Measurements from ENCODE around the gene COASY.

Gene COASY

DNA sequence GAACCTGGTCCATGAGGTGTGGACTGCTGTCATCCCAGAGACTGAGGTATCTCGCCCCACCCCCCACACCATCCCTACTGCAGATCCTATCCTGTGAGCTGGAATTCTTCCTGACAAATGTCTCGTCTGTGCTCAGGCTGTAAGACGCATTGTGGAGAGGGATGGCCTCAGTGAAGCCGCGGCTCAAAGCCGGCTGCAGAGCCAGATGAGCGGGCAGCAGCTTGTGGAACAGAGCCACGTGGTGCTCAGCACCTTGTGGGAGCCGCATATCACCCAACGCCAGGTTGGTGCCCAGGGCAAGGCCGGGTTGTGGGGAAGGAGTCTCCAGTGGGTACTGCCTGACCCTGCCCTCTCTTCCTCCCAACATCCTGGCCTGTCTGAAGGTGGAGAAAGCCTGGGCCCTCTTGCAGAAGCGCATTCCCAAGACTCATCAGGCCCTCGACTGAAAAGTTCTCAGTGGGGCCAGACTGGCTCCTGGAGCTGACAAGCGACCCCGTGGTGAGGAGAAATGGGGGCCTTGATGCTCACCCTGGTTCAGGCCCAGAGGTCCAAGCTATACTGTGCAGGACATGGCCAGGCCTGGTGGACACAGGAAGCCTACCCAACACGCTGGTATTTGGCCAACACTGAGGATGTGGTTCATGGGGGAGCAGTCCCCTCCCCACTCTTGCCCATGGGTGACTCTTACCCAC is 3.7 kb downstream of the COASY start:
- no peaks in the 10 kb centered on the region for H3K27me3 ChIP-seq (ENCODE audit: control insufficient read depth, insufficient read depth, low read length)
- H3K9ac ChIP-seq (ENCODE audit: low read length): peak overlapping the region; percentile 86
- peaks cover 54% of the 10 kb centered on the region for H3K36me3 ChIP-seq (ENCODE audit: control insufficient read depth, insufficient read depth, low read length)
- H3K4me3 ChIP-seq (ENCODE audit: low read depth, low read length): peak overlapping the region; percentile 97; the same call in 1 of the 2 replicates
- H3K9me3 ChIP-seq (ENCODE audit: control insufficient read depth, insufficient read depth, low read depth, low read length): no peaks in the 10 kb centered on the region
- peaks cover 20% of the 10 kb centered on the region for H3K4me1 ChIP-seq (ENCODE audit: control insufficient read depth, insufficient read depth, low read length)
- H3K27ac ChIP-seq (ENCODE audit: low read depth, low read length): peak overlapping the region; percentile 91; the same call in 1 of the 2 replicates

- no peaks in the 10 kb centered on the region for H3K9me3 ChIP-seq (ENCODE audit: control insufficient read depth, insufficient read depth, low read depth, low read length)
- peak overlapping the region; percentile 97 for H3K4me3 ChIP-seq (ENCODE audit: low read depth, low read length)
- H3K27ac ChIP-seq (ENCODE audit: low read depth, low read length): peak overlapping the region; percentile 91
- H3K4me1 ChIP-seq (ENCODE audit: control insufficient read depth, insufficient read depth, low read length): peaks cover 20% of the 10 kb centered on the region
- H3K9ac ChIP-seq (ENCODE audit: low read length): peak overlapping the region; percentile 86
- H3K36me3 ChIP-seq (ENCODE audit: control insufficient read depth, insufficient read depth, low read length): peaks cover 61% of the 10 kb centered on the region
- no peaks in the 10 kb centered on the region for H3K27me3 ChIP-seq (ENCODE audit: control insufficient read depth, insufficient read depth, low read length)
Observed at GRCh38 chr17:42566215-42566882, 4.4 kb downstream of the COASY start.

- Histone ChIP-seq H3K4me3 (ENCODE audit: low read depth, low read length) (peak within 1 kb of the TSS; percentile 97), H3K36me3 (ENCODE audit: control insufficient read depth, insufficient read depth, low read length) (peaks cover 67% of the 10 kb centered on the region), H3K9me3 (ENCODE audit: control insufficient read depth, insufficient read depth, low read depth, low read length) (no peaks in the 10 kb centered on the region), H3K4me1 (ENCODE audit: control insufficient read depth, insufficient read depth, low read length) (peaks cover 20% of the 10 kb centered on the region), H3K27ac (ENCODE audit: low read depth, low read length) (peak within 1 kb of the TSS; percentile 91), H3K27me3 (ENCODE audit: control insufficient read depth, insufficient read depth, low read length) (no peaks in the 10 kb centered on the region), H3K9ac (ENCODE audit: low read length) (peak within 1 kb of the TSS; percentile 94)
Observed at GRCh38 chr17:42566883-42567573, 5.1 kb downstream of the COASY start, which contains the start of gene MLX. Gene MLX, plus strand, starts transcription at chr17:42567100. Its CDS starts 25 bp downstream, at chr17:42567125.

GRCh38 chr17:42568341-42569111 is 6.6 kb downstream of the COASY start:
- H3K4me3 ChIP-seq (ENCODE audit: low read depth, low read length): no peak overlapping the region
- H3K27ac ChIP-seq (ENCODE audit: low read depth, low read length): no peak overlapping the region
- H3K4me1 ChIP-seq (ENCODE audit: control insufficient read depth, insufficient read depth, low read length): peaks cover 13% of the 10 kb centered on the region
- no peaks in the 10 kb centered on the region for H3K9me3 ChIP-seq (ENCODE audit: control insufficient read depth, insufficient read depth, low read depth, low read length)
- H3K9ac ChIP-seq (ENCODE audit: low read length): no peak overlapping the region
- peaks cover 79% of the 10 kb centered on the region for H3K36me3 ChIP-seq (ENCODE audit: control insufficient read depth, insufficient read depth, low read length)
- H3K27me3 ChIP-seq (ENCODE audit: control insufficient read depth, insufficient read depth, low read length): no peaks in the 10 kb centered on the region

DNA sequence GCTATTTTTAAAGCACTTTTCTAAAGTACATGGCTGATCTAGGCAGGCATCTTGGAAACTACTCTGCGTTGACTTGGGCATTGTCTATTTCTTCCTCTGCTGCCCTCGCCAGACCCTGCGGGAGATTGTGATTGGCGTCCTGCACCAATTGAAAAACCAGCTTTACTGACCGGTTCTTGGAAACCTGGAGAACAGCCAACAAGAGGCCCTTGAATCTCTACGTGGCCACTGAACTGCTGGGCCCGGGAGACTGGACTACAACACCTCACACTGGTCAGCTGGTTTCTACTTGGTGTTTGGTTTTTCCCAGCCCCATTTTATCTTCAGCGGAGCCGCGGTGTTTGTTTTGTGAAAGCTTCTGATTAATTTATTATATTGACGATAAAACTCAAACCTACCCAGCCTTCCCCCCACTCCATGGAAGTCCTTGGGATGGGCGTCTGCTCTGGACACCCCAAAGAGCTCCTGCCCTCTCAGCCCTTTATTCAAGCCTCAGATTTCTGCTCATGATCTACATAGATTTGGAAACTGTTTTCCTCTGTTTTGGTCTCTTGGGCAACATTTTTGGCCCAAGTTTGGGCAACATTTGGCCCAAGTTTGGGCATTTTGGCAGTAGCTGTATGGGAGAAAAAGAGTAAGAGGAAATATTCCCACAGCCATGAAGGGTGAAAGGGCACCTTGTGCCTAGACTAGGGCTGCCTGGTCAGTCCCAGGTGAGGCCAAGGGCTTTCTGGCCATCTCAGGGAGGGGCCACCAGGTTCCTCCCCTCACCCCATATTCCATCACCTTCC is 9.7 kb downstream of the COASY start:
- Histone ChIP-seq H3K36me3 (ENCODE audit: control insufficient read depth, insufficient read depth, low read length) (peaks cover 69% of the 10 kb centered on the region), H3K4me3 (ENCODE audit: low read depth, low read length) (no peak overlapping the region), H3K4me1 (ENCODE audit: control insufficient read depth, insufficient read depth, low read length) (peaks cover 8% of the 10 kb centered on the region)

GRCh38 chr17:42573095-42573494 is 11.1 kb downstream of the COASY start:
- Histone ChIP-seq H3K4me3 (ENCODE audit: low read depth, low read length) (no peak overlapping the region), H3K4me1 (ENCODE audit: control insufficient read depth, insufficient read depth, low read length) (0 out of 2 replicates have a peak, but pooled peaks cover 5% of the 10 kb centered on the region), H3K27ac (ENCODE audit: low read depth, low read length) (no peak overlapping the region), H3K9ac (ENCODE audit: low read length) (no peak overlapping the region), H3K36me3 (ENCODE audit: control insufficient read depth, insufficient read depth, low read length) (peaks cover 69% of the 10 kb centered on the region), H3K9me3 (ENCODE audit: control insufficient read depth, insufficient read depth, low read depth, low read length) (no peaks in the 10 kb centered on the region), H3K27me3 (ENCODE audit: control insufficient read depth, insufficient read depth, low read length) (no peaks in the 10 kb centered on the region)

More for the DNA sequence above, 9.7 kb downstream of the COASY start:
- Histone ChIP-seq H3K9me3 (ENCODE audit: control insufficient read depth, insufficient read depth, low read depth, low read length) (no peaks in the 10 kb centered on the region), H3K27me3 (ENCODE audit: control insufficient read depth, insufficient read depth, low read length) (no peaks in the 10 kb centered on the region), H3K27ac (ENCODE audit: low read depth, low read length) (no peak overlapping the region), H3K9ac (ENCODE audit: low read length) (no peak overlapping the region)

GRCh38 chr17:42574463-42574862 is 12.5 kb downstream of the COASY start:
- Histone ChIP-seq H3K36me3 (ENCODE audit: control insufficient read depth, insufficient read depth, low read length) (peaks cover 57% of the 10 kb centered on the region), H3K9ac (ENCODE audit: low read length) (no peak overlapping the region), H3K27me3 (ENCODE audit: control insufficient read depth, insufficient read depth, low read length) (no peaks in the 10 kb centered on the region), H3K27ac (ENCODE audit: low read depth, low read length) (no peak overlapping the region), H3K9me3 (ENCODE audit: control insufficient read depth, insufficient read depth, low read depth, low read length) (no peaks in the 10 kb centered on the region), H3K4me1 (ENCODE audit: control insufficient read depth, insufficient read depth, low read length) (peaks cover 7% of the 10 kb centered on the region; the same call in 1 of the 2 replicates), H3K4me3 (ENCODE audit: low read depth, low read length) (no peak overlapping the region)

DNA sequence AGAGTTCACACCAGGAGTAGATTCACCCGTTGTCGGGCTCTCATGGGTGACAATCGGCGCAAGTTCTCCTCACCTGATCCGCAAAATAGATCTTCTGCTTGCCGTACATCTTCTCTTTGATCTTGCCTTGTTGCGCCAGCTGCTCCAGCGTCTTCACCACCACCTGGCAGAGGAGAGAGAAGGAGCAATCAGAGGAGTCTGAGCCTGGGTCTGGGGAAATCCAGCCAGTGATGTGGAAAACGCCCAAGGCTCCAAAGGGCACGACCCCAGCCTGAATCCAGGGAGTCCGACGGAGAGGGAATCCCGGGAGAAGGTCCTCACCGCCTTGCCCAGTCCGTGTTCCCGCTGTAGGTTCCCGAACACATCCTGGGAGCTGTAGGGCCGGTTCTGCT is 15.2 kb downstream of the COASY start:
- peaks cover 51% of the 10 kb centered on the region for H3K36me3 ChIP-seq (ENCODE audit: control insufficient read depth, insufficient read depth, low read length)
- H3K27ac ChIP-seq (ENCODE audit: low read depth, low read length): peak overlapping the region; percentile 41; the same call in 1 of the 2 replicates
- H3K9me3 ChIP-seq (ENCODE audit: control insufficient read depth, insufficient read depth, low read depth, low read length): no peaks in the 10 kb centered on the region
- no peaks in the 10 kb centered on the region for H3K27me3 ChIP-seq (ENCODE audit: control insufficient read depth, insufficient read depth, low read length)
- H3K9ac ChIP-seq (ENCODE audit: low read length): peak overlapping the region; percentile 89
- H3K4me1 ChIP-seq (ENCODE audit: control insufficient read depth, insufficient read depth, low read length): peaks cover 7% of the 10 kb centered on the region; the same call in 1 of the 2 replicates
- H3K4me3 ChIP-seq (ENCODE audit: low read depth, low read length): peak overlapping the region; percentile 92

- H3K4me3 ChIP-seq (ENCODE audit: low read depth, low read length): peak within 1 kb of the TSS; percentile 92
- peaks cover 7% of the 10 kb centered on the region; the same call in 1 of the 2 replicates for H3K4me1 ChIP-seq (ENCODE audit: control insufficient read depth, insufficient read depth, low read length)
- peaks cover 52% of the 10 kb centered on the region for H3K36me3 ChIP-seq (ENCODE audit: control insufficient read depth, insufficient read depth, low read length)
- no peaks in the 10 kb centered on the region for H3K27me3 ChIP-seq (ENCODE audit: control insufficient read depth, insufficient read depth, low read length)
- peak within 1 kb of the TSS; percentile 73; the same call in 1 of the 2 replicates for H3K27ac ChIP-seq (ENCODE audit: low read depth, low read length)
- H3K9ac ChIP-seq (ENCODE audit: low read length): peak within 1 kb of the TSS; percentile 89
- no peaks in the 10 kb centered on the region for H3K9me3 ChIP-seq (ENCODE audit: control insufficient read depth, insufficient read depth, low read depth, low read length)
Observed at GRCh38 chr17:42577532-42578281, 15.8 kb downstream of the COASY start, which contains the start of gene PSMC3IP. Gene PSMC3IP, minus strand, starts transcription at chr17:42577729. Its CDS starts 43 bp downstream, at chr17:42577686.

Measured in HUES6 (cell line).